ENCODE data around the gene RASGEF1C. TPM values are rescaled to one million over a fixed set of nuclear protein-coding genes. Genes with fewer than 3 reads are reported as not detected.

The RASGEF1C gene
- total RNA-seq, 1 donor from 2014 or later = 0.26 TPM

DNA sequence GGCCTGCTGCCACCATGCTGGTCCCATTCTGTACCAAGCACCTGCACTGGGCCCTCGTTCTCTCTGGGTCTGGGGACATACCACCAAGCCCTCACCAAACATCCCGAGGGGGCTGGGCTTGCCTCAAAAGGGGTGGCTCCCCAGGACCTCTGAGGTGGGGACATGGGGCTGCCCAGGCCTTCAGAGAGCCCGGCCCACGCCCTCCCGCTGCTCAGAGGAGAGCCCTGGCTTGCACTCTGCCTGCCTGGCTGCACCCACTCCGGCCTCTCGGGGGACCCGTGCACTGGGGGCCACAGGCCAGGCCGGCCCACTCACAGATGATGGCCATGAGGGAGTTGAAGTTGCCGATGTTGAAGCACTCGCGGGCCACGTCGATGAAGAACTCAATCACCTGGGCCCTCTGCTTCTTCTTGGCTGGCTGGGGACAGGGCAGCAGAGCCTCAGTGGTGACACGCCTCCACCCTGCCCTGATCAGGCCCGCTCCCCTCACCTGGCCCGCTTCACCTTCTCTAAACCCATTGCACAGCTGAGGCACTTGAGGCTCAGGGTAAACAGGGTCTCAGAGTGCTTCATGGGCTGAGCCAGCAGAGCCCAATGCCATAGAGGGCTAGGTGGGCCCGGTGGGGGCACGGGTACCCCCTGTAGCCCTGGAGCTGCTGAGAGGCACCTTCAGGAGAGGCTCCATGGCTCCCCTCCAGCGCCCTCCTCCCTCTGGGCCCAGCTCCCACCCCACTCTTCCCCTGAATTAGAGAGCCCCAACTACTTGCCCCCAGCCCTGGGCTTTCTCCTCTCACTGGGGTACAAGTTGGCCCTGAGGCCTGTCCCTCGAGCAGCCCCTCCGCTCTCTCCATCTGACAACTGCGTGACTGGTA, 89.7 kb downstream of the RASGEF1C start:
- no peak for DNase-seq (ENCODE audit: low spot score)
- TF ChIP-seq EZH2 (IDR thresholded peaks at IDR 0.05) = no peak
- TF ChIP-seq, protein P1, sequence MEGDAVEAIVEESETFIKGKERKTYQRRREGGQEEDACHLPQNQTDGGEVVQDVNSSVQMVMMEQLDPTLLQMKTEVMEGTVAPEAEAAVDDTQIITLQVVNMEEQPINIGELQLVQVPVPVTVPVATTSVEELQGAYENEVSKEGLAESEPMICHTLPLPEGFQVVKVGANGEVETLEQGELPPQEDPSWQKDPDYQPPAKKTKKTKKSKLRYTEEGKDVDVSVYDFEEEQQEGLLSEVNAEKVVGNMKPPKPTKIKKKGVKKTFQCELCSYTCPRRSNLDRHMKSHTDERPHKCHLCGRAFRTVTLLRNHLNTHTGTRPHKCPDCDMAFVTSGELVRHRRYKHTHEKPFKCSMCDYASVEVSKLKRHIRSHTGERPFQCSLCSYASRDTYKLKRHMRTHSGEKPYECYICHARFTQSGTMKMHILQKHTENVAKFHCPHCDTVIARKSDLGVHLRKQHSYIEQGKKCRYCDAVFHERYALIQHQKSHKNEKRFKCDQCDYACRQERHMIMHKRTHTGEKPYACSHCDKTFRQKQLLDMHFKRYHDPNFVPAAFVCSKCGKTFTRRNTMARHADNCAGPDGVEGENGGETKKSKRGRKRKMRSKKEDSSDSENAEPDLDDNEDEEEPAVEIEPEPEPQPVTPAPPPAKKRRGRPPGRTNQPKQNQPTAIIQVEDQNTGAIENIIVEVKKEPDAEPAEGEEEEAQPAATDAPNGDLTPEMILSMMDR (IDR thresholded peaks at IDR 0.05) = no peak
- no peak for TF ChIP-seq EZH2phosphoT487 (IDR thresholded peaks at IDR 0.05)

DNA sequence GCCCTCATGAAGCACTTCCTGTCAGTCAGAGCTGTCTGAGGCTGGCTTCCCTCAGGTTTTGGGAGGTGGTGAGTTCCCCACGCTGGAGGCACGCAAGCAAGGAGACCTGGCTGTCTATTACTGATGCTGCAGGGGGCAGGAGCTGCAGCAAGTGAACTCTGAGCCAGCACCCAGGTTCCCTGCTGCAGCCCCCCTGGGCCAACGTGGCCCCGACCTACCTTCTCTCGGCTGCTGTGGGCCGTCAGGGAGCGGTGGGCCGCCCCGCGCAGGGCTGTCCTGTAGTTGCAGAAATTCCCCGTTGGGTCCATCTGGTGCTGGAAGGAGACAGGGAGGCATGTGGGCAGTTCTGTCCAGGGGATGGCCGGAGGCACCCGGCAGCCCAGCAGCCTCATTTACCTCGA, 90.6 kb downstream of the RASGEF1C start:
- no peaks in the 10 kb centered on the region for H3K79me2 ChIP-seq (ENCODE audit: low read depth)
- no peaks in the 10 kb centered on the region for H3F3A ChIP-seq (ENCODE audit: low read depth)
- no peaks in the 10 kb centered on the region for H3K27me3 ChIP-seq
- no peak overlapping the region for H2AFZ ChIP-seq (replicated peaks)
- peaks cover 17% of the 10 kb centered on the region for H3K4me1 ChIP-seq
- no peaks in the 10 kb centered on the region for H3K36me3 ChIP-seq
- no peak overlapping the region for H3K4me3 ChIP-seq
- no peak for TF ChIP-seq EZH2phosphoT487 (IDR thresholded peaks at IDR 0.05)
- no peak for TF ChIP-seq EZH2 (IDR thresholded peaks at IDR 0.05)
- TF ChIP-seq, protein P1 (IDR thresholded peaks at IDR 0.05) = no peak
- H3K4me3 Mint-ChIP-seq = no peak overlapping the region
- no peak overlapping the region for H3K9ac ChIP-seq
- no peak overlapping the region for H3K27ac Mint-ChIP-seq
- no peaks in the 10 kb centered on the region for H3K9me3 Mint-ChIP-seq
- no peaks in the 10 kb centered on the region for H4K20me1 ChIP-seq (ENCODE audit: low read depth)
- no peak overlapping the region for H3K27ac ChIP-seq
- H3K27me3 Mint-ChIP-seq (ENCODE audit: insufficient read depth, low read depth) = peaks cover 4% of the 10 kb centered on the region
- no peaks in the 10 kb centered on the region for H3K36me3 Mint-ChIP-seq
- DNase-seq (ENCODE audit: low spot score) = no peak
- H3K4me1 Mint-ChIP-seq = peaks cover 19% of the 10 kb centered on the region
- H3K4me2 ChIP-seq = no peak overlapping the region
- H3K9me3 ChIP-seq (ENCODE audit: low read depth) = no peaks in the 10 kb centered on the region

More for the DNA sequence above, 89.7 kb downstream of the RASGEF1C start:
- Histone ChIP-seq H3K27me3 (no peaks in the 10 kb centered on the region), H3K9ac (no peak overlapping the region), H3K4me2 (no peak overlapping the region), H3K79me2 (ENCODE audit: low read depth) (no peaks in the 10 kb centered on the region), H3F3A (ENCODE audit: low read depth) (no peaks in the 10 kb centered on the region), H4K20me1 (ENCODE audit: low read depth) (no peaks in the 10 kb centered on the region), H3K4me3 (no peak overlapping the region), H3K27ac (no peak overlapping the region), H3K4me1 (peaks cover 17% of the 10 kb centered on the region), H3K36me3 (no peaks in the 10 kb centered on the region), H3K9me3 (ENCODE audit: low read depth) (no peaks in the 10 kb centered on the region), H2AFZ (replicated peaks) (no peak overlapping the region)
- no peaks in the 10 kb centered on the region for H3K36me3 Mint-ChIP-seq
- no peak overlapping the region for H3K4me3 Mint-ChIP-seq
- H3K4me1 Mint-ChIP-seq = peaks cover 19% of the 10 kb centered on the region
- peaks cover 4% of the 10 kb centered on the region for H3K27me3 Mint-ChIP-seq (ENCODE audit: insufficient read depth, low read depth)
- H3K27ac Mint-ChIP-seq = no peak overlapping the region
- H3K9me3 Mint-ChIP-seq = no peaks in the 10 kb centered on the region

DNA sequence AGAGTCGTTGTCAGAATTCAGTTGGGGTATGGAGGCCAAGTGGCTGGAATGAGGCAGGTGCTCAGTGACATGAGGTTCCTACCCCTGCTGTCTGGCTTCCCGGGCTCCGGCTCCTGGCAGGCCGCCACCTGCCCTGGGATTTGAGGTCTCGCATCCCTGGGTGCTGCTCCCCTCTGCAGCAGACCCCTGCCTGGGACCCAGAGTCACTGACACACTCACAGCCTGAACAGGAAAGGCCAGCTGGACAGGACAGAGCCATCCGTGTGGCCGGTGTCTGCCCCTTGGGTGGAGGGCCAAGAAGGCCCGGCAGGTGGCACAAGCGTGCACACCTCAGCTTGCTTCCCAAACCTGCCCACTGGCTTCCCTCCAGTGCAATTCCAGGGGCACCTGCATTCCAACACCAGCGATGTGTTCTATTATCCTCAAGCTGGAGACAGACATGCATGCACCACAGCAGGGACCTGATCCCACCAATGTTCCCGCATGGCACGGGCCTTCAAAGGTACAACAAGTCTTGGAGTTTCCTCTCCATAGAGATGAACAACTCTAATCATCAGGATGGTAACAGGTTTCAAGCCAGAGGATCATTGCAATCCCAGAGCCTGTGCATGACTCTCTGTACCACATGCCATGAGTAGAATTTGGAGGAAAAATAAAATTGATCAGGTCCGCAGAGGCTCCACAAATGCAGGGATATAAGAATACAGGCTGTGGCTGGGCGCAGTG, 91.8 kb downstream of the RASGEF1C start:
- H3K4me1 ChIP-seq = peaks cover 17% of the 10 kb centered on the region
- peak; percentile 37 for DNase-seq (ENCODE audit: low spot score)
- Mint-ChIP-seq H3K27ac (no peak overlapping the region), H3K27me3 (ENCODE audit: insufficient read depth, low read depth) (peaks cover 4% of the 10 kb centered on the region), H3K4me1 (peaks cover 19% of the 10 kb centered on the region), H3K4me3 (no peak overlapping the region), H3K36me3 (no peaks in the 10 kb centered on the region), H3K9me3 (no peaks in the 10 kb centered on the region)
- no peak overlapping the region for H3K4me2 ChIP-seq
- TF ChIP-seq EZH2phosphoT487 (IDR thresholded peaks at IDR 0.05) = no peak
- TF ChIP-seq, protein P1 (IDR thresholded peaks at IDR 0.05) = peak; percentile 27
- no peak overlapping the region for H3K4me3 ChIP-seq
- no peak overlapping the region for H3K27ac ChIP-seq
- H3K9me3 ChIP-seq (ENCODE audit: low read depth) = no peaks in the 10 kb centered on the region
- no peaks in the 10 kb centered on the region for H4K20me1 ChIP-seq (ENCODE audit: low read depth)
- H2AFZ ChIP-seq (replicated peaks) = no peak overlapping the region
- H3K79me2 ChIP-seq (ENCODE audit: low read depth) = no peaks in the 10 kb centered on the region
- no peaks in the 10 kb centered on the region for H3K36me3 ChIP-seq
- no peak overlapping the region for H3K9ac ChIP-seq
- H3F3A ChIP-seq (ENCODE audit: low read depth) = no peaks in the 10 kb centered on the region
- H3K27me3 ChIP-seq = no peaks in the 10 kb centered on the region
